ENCODE measurements around the gene PPP2R5C. TPM values are rescaled to one million over a fixed set of nuclear protein-coding genes. Genes with fewer than 3 reads are reported as not detected.
A peak's percentile ranks its signal among the peaks of the same experiment; 100 is the strongest.

The PPP2R5C gene
- total RNA-seq, 1 donor from 2014 or later: 198 TPM

GRCh38 chr14:101876555-101876938 lies 115.0 kb downstream of the PPP2R5C start:
- intact Hi-C loops (cut with micrococcal nuclease): no loop called here
- Histone ChIP-seq H3K4me3 (peak overlapping the region; percentile 23), H3K27me3 (ENCODE audit: low read depth) (no peaks in the 10 kb centered on the region), H3K4me1 (peaks cover 85% of the 10 kb centered on the region), H3K36me3 (no peaks in the 10 kb centered on the region), H3K27ac (replicated peaks) (peak overlapping the region; percentile 87), H3K9me3 (replicated peaks) (no peaks in the 10 kb centered on the region)
- DNase-seq: peak; percentile 79
- no peak for TF ChIP-seq CTCF (IDR thresholded peaks at IDR 0.05; ENCODE audit: borderline replicate concordance)

- Histone ChIP-seq H3K9me3 (replicated peaks) (no peaks in the 10 kb centered on the region), H3K36me3 (peaks cover 8% of the 10 kb centered on the region), H3K27ac (replicated peaks) (peak overlapping the region; percentile 87), H3K27me3 (ENCODE audit: low read depth) (no peaks in the 10 kb centered on the region), H3K4me1 (peaks cover 80% of the 10 kb centered on the region), H3K4me3 (no peak overlapping the region)
- no peak for TF ChIP-seq CTCF (IDR thresholded peaks at IDR 0.05; ENCODE audit: borderline replicate concordance)
- intact Hi-C loops (cut with micrococcal nuclease): no loop called here
- no peak for DNase-seq
Measured at GRCh38 chr14:101877766-101878165, 116.3 kb downstream of the PPP2R5C start.

- Histone ChIP-seq H3K9me3 (replicated peaks) (no peaks in the 10 kb centered on the region), H3K36me3 (peaks cover 13% of the 10 kb centered on the region), H3K4me3 (no peak overlapping the region), H3K4me1 (peaks cover 74% of the 10 kb centered on the region), H3K27ac (replicated peaks) (peak overlapping the region; percentile 87), H3K27me3 (ENCODE audit: low read depth) (no peaks in the 10 kb centered on the region)
- TF ChIP-seq CTCF (IDR thresholded peaks at IDR 0.05; ENCODE audit: borderline replicate concordance): no peak
- intact Hi-C loops (cut with micrococcal nuclease): no loop called here
- DNase-seq: no peak
Measured at GRCh38 chr14:101878211-101878821, 116.8 kb downstream of the PPP2R5C start.

- intact Hi-C loops (cut with micrococcal nuclease): no loop called here
- Histone ChIP-seq H3K4me1 (peaks cover 68% of the 10 kb centered on the region), H3K27ac (replicated peaks) (peak overlapping the region; percentile 87)
Measured at GRCh38 chr14:101878822-101879528, 117.5 kb downstream of the PPP2R5C start.

More at GRCh38 chr14:101878822-101879528, 117.5 kb downstream of the PPP2R5C start:
- Histone ChIP-seq H3K4me3 (no peak overlapping the region), H3K36me3 (peaks cover 20% of the 10 kb centered on the region), H3K27me3 (ENCODE audit: low read depth) (no peaks in the 10 kb centered on the region), H3K9me3 (replicated peaks) (no peaks in the 10 kb centered on the region)
- DNase-seq: no peak
- no peak for TF ChIP-seq CTCF (IDR thresholded peaks at IDR 0.05; ENCODE audit: borderline replicate concordance)

Data from left ventricle myocardium inferior (tissue), 1 donor.